HG03354 (cell line): Measurements from ENCODE around the gene TMEM221.
"Not testable (repeated sequence)": the region's sequence is repeated elsewhere in the genome, so short reads cannot be mapped to it uniquely, and the experiment has no call there.

ENCODE experiments used
- ATAC-seq: cut with Tn5 transposase; IDR thresholded peaks from one replicate; pipeline ENCODE4 v1.9.1; 2021; ENCODE audit warnings: mild to moderate bottlenecking; ENCODE audit not compliant: unreplicated experiment, poor library complexity, severe bottlenecking

TMEM221 gene

GRCh38 chr19:17475011-17475540, 26.6 kb upstream of the TMEM221 start:
- not testable (repeated sequence) for ATAC-seq

DNA sequence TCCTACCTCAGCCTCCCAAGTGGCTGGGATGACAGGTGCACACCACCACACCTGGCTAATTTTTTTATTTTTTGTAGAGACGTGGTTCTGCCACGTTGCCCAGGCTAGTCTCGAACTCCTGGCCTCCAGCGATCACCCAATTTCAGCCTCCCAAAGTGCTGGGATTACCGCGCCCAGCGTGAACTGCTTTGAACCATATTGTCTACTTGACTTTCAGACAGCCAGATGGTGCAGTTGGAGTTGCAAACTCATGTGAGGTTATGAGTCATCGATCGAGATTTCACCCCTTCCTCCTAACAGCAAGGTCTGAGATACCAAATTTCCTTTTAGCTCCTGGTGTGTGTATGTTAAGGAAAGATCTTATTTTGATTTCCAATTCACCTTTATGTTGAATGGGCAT, 24.6 kb upstream of the TMEM221 start:
- ATAC-seq = no peak

- ATAC-seq = no peak
Observed at GRCh38 chr19:17471410-17472125, 23.1 kb upstream of the TMEM221 start.

DNA sequence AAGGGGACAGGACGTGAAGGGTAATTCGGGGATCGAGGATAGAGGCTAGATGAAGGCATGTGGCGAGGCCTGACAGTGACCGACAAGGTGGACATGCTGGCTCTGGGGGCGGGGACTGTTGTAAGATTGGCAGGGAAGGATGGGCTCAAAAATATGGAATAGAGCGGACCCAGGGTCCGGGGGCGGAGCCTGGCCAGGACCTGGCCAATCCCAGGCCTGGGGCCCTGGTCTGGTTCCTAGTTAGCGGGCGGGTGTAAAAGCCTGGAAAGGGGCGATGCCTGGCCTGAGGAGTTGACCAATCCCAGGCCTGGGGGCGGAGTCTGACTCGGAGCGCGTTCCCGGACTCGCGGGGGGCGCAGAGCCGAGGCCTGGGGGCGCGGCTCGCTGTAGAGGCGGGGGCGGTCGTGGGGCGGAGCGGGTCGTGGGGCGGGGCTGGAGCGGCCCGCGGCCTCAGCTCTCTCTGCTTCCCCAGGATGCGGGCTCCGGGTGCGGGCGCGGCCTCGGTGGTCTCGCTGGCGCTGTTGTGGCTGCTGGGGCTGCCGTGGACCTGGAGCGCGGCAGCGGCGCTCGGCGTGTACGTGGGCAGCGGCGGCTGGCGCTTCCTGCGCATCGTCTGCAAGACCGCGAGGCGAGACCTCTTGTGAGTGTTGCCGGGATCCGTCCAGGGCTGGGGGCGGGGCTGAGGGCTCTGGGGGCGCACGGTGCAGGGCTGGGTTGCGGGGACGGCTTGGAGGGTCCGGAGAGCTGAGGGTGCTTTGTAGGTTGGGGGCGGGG, 21.8 kb upstream of the TMEM221 start, which contains the start of gene SLC27A1:
SLC27A1 (plus strand) TSS at position 457 of the 774 bp plus-strand sequence; CDS start at position 474, 17 bp downstream.
- ATAC-seq = peak; percentile 73

- peak; percentile 64 for ATAC-seq
Observed at GRCh38 chr19:17469481-17470067, 21.1 kb upstream of the TMEM221 start.

GRCh38 chr19:17469092-17469480, 20.6 kb upstream of the TMEM221 start:
- ATAC-seq = no peak

GRCh38 chr19:17468302-17469091, 20.0 kb upstream of the TMEM221 start:
- no peak for ATAC-seq

DNA sequence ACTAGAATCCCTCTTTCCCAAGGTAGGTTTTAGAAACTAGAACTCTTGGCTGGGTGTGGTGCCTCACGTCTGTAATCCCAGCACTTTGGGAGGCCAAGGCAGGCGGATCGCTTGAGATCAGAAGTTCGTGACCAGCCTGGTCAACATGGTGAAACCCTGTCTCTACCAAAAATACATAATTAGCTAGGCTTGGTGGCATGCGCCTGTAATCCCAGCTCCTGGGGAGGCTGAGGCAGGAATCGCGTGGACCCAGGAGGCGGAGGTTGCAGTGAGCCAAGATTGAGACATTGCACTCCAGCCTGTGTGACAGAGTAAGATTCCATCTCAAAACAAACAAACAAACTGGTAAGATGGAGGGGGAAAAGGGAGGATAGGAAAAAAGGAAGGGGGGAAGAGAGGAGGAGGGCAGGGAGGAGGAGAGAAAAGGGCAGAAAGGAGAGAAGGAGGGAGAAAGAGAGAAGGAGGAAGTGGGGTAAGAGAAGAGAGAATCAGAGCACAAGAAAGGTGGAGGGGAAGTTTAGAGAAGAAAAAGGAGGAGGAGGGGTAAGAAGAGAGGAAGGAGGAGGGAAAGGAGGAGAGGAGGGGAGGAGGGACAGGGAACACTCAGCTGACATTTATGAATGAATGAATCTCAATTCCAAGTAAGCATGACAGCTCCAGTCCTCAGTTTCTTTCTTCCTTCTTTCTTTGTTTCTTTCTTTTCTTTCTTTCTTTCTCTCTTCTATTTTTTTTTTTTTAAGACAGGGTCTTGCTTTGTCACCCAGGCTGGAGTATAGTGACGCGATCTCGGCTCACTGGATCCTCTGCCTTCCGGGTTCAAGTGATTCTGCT, 19.2 kb upstream of the TMEM221 start:
- ATAC-seq = no peak

DNA sequence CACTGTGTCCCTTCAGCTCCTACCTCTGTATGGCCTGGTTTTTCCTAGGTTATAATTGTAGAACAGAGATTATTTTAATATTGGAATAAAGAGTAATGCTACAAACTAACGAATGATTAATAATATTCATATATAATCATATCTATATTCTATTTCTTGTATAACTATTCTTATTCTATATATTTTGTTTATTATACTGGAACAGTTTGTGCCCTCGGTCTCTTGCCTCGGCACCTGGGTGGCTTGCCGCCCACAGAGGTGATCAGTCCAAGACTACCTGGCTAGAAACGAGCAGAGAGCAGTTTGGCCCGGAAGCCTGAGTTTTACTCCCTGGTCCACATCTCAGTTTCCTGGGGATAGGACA, 18.0 kb upstream of the TMEM221 start:
- ATAC-seq = no peak

- no peak for ATAC-seq
Observed at GRCh38 chr19:17460372-17461230, 12.1 kb upstream of the TMEM221 start, which contains the start of gene NXNL1. Gene NXNL1, minus strand, starts transcription at chr19:17460926. Its CDS starts 57 bp downstream, at chr19:17460869.

DNA sequence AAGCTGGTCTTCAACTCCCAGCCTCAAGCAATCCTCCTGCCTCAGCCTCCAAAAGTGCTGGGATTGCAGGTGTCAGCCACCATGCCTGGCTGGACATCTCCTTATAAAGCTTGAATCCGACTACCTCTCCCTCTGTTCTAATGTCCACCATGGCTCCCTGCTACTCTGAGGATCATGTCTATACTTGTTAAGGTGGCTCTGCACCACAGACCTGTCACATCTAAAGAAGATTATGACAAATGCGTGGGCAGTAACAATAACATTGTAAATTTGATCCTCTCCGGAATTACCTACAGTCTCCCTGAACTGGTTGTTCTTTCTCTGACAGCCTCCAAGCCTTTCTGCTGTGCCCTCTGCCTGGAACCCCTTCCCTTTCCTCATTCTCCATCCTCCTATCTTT, 10.5 kb upstream of the TMEM221 start:
- no peak for ATAC-seq

- no peak for ATAC-seq
Observed at GRCh38 chr19:17457616-17458015, 9.1 kb upstream of the TMEM221 start.

DNA sequence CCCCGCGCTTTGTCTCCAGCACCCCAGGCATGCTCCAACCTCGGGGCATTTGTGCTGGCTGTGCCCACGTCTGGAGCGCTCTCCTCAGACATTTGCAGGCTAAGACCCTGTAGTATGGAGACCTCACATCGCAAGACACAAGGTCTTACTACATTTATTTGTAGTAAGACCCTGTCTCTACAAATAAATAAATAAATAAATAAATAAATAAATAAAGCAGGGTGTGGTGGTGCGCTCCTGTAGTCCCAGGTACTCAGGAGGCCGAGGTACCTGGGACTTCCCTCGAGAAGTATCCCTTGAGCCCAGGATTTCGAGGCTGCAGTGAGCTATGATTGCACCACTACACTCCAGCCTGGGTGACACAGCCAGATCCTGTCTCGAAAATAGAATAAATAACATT, 7.7 kb upstream of the TMEM221 start:
- ATAC-seq = no peak

- ATAC-seq = no peak
Observed at GRCh38 chr19:17455308-17456123, 7.0 kb upstream of the TMEM221 start.

DNA sequence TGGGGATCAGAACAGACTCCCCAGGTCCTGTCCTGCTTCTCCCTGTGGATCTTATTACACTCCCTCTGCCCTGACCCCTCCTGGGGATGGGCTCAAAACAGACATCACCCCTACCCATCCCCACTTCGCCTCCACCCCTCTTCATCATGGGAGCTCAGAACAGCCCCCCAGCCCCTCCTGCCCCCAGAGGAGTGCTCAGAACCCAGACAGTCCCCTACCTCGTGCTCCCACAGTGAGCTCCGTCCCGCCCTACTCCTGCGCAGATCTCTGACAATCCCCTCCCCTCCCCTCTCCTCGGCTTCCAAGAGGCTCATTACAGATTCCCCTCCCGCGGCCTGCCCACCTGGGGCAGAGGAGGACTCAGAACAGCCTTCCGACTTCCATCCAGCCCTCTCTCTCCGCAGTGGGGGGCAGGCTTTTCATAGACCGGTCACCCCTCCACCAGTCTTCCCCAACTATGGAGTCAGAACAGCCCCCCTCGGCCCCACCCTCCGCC, 6.2 kb upstream of the TMEM221 start:
- ATAC-seq = no peak

DNA sequence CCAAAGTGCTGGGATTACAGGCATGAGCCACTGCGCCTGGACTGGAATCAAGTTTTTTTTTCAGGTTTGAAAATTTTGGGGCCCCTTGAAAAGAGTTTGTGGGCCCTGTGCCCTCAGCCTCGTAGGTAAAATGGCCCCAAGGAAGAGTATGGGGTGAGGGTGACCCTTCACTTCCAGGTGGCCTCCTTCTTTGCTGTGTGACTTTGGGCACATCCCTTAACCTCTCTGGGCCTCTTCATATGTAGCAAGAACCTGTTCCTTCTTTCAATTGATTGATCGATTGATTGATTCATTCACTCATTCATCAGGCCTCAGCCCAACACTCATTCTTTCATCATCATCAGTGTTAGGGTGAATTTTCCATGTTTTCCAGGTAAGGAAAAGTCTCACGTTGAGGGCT, 3.4 kb upstream of the TMEM221 start:
- no peak for ATAC-seq
